ENCODE measurements around the gene ESYT3.
"Not testable (repeated sequence)": the region's sequence is repeated elsewhere in the genome, so short reads cannot be mapped to it uniquely, and the experiment has no call there.

- TF ChIP-seq REST (IDR thresholded peaks at IDR 0.05; ENCODE audit: insufficient read depth in 1 of 2, low read depth in 2 of 2, low read length in 1 of 2); CTCF (IDR thresholded peaks at IDR 0.05); POLR2AphosphoS5 (IDR thresholded peaks at IDR 0.05; ENCODE audit: low read depth, low read length); TCF7L2 (IDR thresholded peaks at IDR 0.05; ENCODE audit: low read depth, low read length): not testable (repeated sequence)
These were observed 18.2 kb upstream of the ESYT3 start for GRCh38 chr3:138416236-138416635.

Measured in Panc1 (cell line).